A673 (cell line): ENCODE data around the gene C3orf62.

ENCODE experiments used
- EZH2 ChIP-seq: fragments of 200-600 bp; sonication (generic); IDR thresholded peaks from 2 replicates; pipeline ENCODE4 v1.6.1; 2017; ENCODE audit warnings: borderline replicate concordance, low read depth, mild to moderate bottlenecking, mixed read lengths, antibody characterized with exemption, low read length; ENCODE audit not compliant: poor library complexity, severe bottlenecking
- TF ChIP-seq, protein P1 (sequence below): fragments of 300-800, 200-600 bp; sonication (generic); conservative IDR thresholded peaks from 2 replicates; pipeline ENCODE4 v1.5.1; 2017; ENCODE audit warnings: low read depth, mild to moderate bottlenecking, antibody characterized with exemption, low read length, moderate library complexity, mixed read lengths

DNA sequence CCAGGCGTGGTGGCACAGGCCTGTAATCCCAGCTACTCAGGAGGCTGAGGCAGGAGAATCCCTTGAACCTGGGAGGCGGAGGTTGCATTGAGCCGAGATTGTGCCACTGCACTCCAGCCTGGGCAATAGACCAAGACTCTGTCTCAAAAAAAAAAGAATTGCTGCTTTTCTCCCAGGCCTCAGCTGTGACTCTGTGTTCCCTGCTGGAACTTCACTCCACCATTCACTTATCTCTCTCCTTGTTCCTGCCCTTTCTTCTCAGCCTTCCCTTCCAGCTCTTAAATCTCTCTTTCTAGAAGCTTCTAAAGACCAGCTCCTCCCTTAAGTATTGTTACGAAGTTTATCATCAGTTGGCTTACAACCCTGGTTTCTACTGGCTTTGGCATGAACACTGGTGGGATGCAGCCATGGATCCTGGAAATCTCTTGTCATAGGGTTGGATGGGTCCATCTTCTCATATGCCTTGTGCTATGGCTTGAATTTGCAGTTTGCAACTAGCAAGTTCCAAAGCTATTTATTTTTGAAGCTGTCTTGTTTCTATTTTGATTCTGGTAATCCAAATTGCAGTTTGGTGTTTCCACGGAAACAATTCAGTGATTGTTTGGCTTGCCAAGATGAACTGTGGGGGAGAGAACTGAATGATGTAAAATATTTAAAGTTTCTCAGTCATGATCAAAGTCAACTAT, 10.5 kb downstream of the C3orf62 start:
- TF ChIP-seq, protein P1, sequence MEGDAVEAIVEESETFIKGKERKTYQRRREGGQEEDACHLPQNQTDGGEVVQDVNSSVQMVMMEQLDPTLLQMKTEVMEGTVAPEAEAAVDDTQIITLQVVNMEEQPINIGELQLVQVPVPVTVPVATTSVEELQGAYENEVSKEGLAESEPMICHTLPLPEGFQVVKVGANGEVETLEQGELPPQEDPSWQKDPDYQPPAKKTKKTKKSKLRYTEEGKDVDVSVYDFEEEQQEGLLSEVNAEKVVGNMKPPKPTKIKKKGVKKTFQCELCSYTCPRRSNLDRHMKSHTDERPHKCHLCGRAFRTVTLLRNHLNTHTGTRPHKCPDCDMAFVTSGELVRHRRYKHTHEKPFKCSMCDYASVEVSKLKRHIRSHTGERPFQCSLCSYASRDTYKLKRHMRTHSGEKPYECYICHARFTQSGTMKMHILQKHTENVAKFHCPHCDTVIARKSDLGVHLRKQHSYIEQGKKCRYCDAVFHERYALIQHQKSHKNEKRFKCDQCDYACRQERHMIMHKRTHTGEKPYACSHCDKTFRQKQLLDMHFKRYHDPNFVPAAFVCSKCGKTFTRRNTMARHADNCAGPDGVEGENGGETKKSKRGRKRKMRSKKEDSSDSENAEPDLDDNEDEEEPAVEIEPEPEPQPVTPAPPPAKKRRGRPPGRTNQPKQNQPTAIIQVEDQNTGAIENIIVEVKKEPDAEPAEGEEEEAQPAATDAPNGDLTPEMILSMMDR = no peak
- TF ChIP-seq EZH2 = no peak
